Mucosa of stomach (tissue), 1 donor: ENCODE results near the gene FBXW12.

ENCODE experiments used
- H3K27me3 ChIP-seq: one replicate; pipeline ENCODE4 v1.7.0; 2013; ENCODE audit warnings: mild to moderate bottlenecking, low read length; ENCODE audit not compliant: control insufficient read depth, insufficient read depth
- H3K36me3 ChIP-seq: one replicate; pipeline ENCODE4 v1.7.0; 2013; ENCODE audit warnings: low read length; ENCODE audit not compliant: control insufficient read depth, insufficient read depth
- H3K4me1 ChIP-seq: one replicate; pipeline ENCODE4 v1.7.0; 2013; ENCODE audit warnings: mild to moderate bottlenecking, low read length; ENCODE audit not compliant: control insufficient read depth, insufficient read depth
- H3K4me3 ChIP-seq: one replicate; pipeline ENCODE4 v1.7.0; 2013; ENCODE audit warnings: low read length
- H3K9ac ChIP-seq: one replicate; pipeline ENCODE4 v1.7.0; 2013; ENCODE audit warnings: mild to moderate bottlenecking, low read length, moderate library complexity
- H3K9me3 ChIP-seq: one replicate; pipeline ENCODE4 v1.7.0; 2013; ENCODE audit warnings: mild to moderate bottlenecking, low read length, moderate library complexity; ENCODE audit not compliant: control insufficient read depth
- donor health status: Pancreatic carcinoma.

FBXW12 gene

DNA sequence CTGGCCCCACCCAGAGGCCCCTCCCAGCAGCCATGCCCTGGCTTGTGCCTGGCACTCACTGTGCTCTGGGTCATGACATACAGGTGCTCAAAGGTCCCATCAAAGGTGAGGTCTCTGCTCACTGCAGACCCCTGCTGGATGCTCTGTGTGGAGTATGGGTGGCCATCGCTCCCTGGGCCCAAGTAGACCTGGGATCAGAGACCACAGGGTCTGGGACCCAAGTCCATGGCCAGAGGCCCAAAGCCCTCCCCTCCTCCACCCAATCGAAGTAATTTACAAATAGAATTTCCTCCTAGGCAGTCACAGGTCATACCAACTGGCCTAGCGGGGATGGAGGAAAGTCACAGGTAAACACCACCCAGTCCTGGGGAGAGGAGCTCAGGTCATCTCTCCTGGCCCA is 50.3 kb downstream of the FBXW12 start:
- no peak overlapping the region for H3K9ac ChIP-seq
- no peaks in the 10 kb centered on the region for H3K27me3 ChIP-seq
- no peaks in the 10 kb centered on the region for H3K9me3 ChIP-seq
- H3K36me3 ChIP-seq: peaks cover 5% of the 10 kb centered on the region
- no peak overlapping the region for H3K4me3 ChIP-seq
- peaks cover 32% of the 10 kb centered on the region for H3K4me1 ChIP-seq

DNA sequence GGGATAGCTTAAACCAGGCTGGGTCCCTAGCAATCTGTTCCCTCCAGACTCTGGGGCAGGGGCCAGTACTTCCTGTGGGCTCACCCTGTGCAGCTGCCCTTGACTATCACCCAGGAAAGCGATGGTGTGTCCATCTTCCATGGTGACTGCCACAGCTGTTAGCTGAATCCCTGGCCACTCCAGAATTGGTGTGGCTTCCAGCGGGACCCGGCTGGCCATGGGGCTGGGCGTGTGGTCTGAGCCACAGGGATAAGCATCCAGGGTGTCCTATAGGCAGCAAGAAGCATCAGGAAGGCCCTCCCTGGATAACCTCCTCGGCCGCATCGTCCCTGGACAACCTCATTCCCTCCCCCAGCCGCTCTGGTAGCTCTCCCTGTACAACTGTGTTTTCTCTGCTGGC is 50.7 kb downstream of the FBXW12 start:
- Histone ChIP-seq H3K27me3 (no peaks in the 10 kb centered on the region), H3K36me3 (peaks cover 5% of the 10 kb centered on the region), H3K4me3 (no peak overlapping the region), H3K4me1 (peaks cover 36% of the 10 kb centered on the region), H3K9ac (no peak overlapping the region), H3K9me3 (no peaks in the 10 kb centered on the region)

DNA sequence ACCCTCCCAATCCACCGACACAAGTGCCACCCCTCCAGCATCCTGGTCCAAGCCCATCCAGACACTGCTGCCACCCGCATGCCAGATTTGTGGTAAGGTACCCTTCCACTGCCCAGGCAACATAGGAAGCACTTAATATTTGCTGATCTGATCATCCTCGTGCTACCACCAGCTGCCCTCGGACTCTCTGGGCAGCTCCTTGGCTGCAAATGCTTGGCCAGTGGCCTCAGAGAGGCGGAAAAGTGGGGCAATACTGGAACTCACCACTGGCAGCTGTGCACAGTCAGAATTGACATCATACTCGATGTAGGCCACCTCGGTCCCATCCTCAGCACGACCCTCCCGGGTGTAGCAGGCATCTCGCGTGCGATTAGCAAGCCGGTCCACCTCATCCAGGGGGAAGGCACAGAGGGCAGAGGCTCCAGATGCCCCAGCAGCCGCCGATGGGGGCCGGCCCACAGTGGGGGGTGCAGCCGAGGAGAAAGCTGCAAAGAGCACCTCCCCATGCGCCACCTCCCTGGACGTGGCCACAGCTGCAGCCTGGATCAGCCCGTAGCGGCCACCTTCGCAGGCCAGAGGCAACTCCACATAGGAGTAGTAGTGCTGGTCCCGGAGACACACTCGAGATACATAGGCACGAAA is 51.3 kb downstream of the FBXW12 start:
- Histone ChIP-seq H3K4me1 (peaks cover 43% of the 10 kb centered on the region), H3K36me3 (peaks cover 5% of the 10 kb centered on the region)

DNA sequence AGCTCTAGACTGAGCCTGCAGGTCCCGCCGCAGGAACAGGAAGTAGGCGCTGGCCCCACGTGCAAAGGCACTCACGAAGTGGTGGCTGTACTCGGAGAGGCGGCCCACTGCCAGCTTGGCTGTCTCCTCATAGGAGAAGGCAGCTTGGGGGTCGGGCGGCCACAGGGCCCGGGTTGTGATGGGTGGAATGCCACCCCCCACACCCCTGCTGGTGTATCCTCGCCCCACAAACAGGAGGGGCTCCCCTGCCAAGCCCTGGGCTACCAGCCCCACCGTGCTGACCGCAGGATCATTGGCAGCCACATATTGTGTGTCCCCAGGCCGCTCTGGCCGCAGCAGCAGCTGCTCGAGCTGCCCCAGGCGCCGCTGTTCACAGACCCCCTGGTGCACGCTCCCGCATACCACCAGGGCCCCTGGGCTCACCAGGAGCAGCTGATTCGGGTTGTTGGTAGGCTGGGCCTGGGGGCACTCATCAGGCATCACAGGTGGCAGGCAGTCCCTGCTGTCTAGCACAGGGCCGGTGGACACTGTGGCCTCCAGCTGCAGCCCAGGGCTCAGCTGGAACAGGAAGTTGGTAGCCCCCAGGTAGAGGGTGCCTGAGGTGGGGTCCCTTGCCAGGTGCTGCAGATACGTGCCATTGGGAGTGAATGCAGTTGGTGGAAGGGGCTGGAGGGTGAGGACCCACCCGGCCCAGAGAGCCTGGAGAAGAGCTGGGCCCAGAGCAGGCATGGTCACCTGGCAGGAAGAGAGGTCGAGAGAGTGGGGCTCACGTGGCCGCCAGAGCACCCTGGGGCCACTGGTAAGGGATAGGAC is 52.1 kb downstream of the FBXW12 start:
- no peak overlapping the region for H3K4me3 ChIP-seq
- peaks cover 44% of the 10 kb centered on the region for H3K4me1 ChIP-seq
- no peak overlapping the region for H3K9ac ChIP-seq
- no peaks in the 10 kb centered on the region for H3K9me3 ChIP-seq
- no peaks in the 10 kb centered on the region for H3K27me3 ChIP-seq
- H3K36me3 ChIP-seq: peaks cover 5% of the 10 kb centered on the region

More for the DNA sequence above, 51.3 kb downstream of the FBXW12 start:
- Histone ChIP-seq H3K9me3 (no peaks in the 10 kb centered on the region), H3K9ac (no peak overlapping the region), H3K4me3 (no peak overlapping the region), H3K27me3 (no peaks in the 10 kb centered on the region)

DNA sequence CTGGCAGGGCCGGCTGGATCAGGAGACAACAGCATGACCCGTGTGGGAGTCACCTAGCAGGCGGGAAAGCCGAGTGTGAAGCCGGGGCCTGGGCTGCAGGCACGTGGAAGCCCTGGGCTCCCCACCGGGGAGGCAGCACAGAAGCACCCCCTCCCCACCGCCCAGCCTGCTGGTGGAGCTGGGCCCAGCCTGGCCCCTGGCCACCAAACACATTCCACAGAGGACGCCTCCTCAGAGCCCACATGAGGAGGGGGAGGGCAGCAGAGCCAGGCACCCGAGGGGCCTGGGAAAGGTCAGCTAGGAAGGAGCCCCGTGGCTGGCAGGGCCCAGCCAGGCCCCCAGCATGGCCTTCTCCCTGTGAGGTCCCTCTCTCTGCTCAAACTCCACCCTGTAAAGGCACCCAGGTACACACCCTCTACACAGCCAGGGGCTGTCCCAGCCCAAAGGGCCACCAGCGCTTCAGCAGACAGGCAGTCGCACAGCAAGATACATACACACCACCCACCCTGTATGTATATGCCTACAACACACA is 53.3 kb downstream of the FBXW12 start:
- H3K4me1 ChIP-seq: peaks cover 50% of the 10 kb centered on the region
- H3K9me3 ChIP-seq: no peaks in the 10 kb centered on the region
- H3K9ac ChIP-seq: peak overlapping the region; percentile 47
- H3K4me3 ChIP-seq: no peak overlapping the region
- H3K27me3 ChIP-seq: no peaks in the 10 kb centered on the region
- peaks cover 5% of the 10 kb centered on the region for H3K36me3 ChIP-seq

DNA sequence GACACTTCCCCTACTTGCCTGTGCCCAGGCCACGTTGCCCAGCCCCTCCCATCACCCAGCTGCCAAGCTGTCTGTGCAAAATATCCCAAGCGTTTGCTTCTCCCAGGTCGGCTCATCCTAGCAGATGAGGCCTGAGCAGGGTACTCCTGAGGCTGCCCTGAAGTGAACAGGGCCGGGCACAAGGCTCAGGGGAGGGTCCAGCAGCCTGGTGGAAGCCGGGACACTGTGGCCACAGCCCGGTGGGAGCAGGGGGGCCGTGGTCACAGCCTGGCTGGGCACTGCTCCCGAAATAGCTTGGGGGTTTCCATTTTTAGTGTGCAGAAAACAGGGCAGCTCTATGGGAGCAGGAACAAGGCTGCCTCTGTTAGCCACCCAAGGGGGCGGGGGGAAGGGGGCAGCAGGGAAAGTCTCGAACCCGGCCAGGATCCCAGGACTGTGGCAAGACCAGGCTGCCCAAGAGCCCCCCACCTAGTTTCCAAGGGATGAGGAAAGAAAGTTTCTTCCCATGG is 54.4 kb downstream of the FBXW12 start:
- no peak overlapping the region for H3K4me3 ChIP-seq
- no peaks in the 10 kb centered on the region for H3K9me3 ChIP-seq
- H3K27me3 ChIP-seq: no peaks in the 10 kb centered on the region
- peaks cover 5% of the 10 kb centered on the region for H3K36me3 ChIP-seq
- peak overlapping the region; percentile 10 for H3K9ac ChIP-seq
- peaks cover 58% of the 10 kb centered on the region for H3K4me1 ChIP-seq

DNA sequence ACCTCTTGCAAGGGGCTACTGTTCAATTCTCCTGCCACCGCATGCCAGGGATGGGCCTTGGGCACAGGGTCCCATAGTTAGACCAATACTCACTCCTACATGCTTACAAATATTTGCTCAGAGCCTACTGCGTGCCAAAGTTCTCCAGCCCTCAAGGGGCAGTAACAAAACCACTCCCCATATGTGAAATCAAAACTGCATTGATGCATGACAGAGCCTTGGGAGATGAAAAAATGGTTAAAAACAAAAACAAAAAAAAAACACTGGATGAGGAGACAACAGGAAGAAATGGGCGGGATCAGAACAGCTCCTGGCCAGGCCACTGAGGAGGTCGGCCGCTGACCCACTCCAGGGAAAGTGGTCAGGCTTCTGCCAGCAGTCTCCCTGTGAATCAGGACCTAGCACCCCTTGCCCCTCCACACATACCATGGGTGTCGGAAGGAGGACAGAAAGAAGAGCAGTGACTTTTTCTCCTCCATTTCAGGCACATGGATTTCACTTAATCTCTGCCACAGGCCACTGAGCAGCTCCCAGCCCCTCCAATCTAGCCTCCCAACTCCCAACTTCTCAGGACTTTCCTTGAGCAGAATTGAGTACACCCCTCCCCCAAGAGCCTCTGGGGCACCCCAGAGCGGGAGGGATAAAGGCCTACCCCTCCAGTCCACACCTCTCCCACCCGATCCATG is 55.1 kb downstream of the FBXW12 start:
- Histone ChIP-seq H3K9ac (peak overlapping the region; percentile 77), H3K4me3 (peak overlapping the region; percentile 11), H3K4me1 (peaks cover 58% of the 10 kb centered on the region)

DNA sequence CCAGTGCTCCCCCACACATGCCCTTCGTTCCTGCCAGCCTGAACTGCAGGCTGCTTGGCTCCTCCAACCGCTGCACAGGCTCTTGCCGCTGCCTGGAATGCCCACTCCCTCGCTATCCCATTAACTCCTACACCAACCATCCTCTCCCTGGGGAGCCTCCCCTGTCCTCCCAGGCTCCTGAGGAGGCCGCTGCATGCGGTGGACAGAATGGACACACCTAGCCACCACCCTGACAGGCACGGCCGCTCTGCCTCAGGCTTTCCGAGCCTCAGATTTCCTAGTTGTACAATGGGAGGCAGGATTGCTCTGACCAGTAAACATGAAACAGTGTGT is 55.6 kb downstream of the FBXW12 start:
- H3K9me3 ChIP-seq: no peaks in the 10 kb centered on the region
- no peaks in the 10 kb centered on the region for H3K27me3 ChIP-seq
- peaks cover 56% of the 10 kb centered on the region for H3K4me1 ChIP-seq
- peak overlapping the region; percentile 77 for H3K9ac ChIP-seq
- H3K36me3 ChIP-seq: peaks cover 1% of the 10 kb centered on the region
- H3K4me3 ChIP-seq: peak overlapping the region; percentile 11

More for the DNA sequence above, 55.1 kb downstream of the FBXW12 start:
- peaks cover 5% of the 10 kb centered on the region for H3K36me3 ChIP-seq
- no peaks in the 10 kb centered on the region for H3K27me3 ChIP-seq
- no peaks in the 10 kb centered on the region for H3K9me3 ChIP-seq

DNA sequence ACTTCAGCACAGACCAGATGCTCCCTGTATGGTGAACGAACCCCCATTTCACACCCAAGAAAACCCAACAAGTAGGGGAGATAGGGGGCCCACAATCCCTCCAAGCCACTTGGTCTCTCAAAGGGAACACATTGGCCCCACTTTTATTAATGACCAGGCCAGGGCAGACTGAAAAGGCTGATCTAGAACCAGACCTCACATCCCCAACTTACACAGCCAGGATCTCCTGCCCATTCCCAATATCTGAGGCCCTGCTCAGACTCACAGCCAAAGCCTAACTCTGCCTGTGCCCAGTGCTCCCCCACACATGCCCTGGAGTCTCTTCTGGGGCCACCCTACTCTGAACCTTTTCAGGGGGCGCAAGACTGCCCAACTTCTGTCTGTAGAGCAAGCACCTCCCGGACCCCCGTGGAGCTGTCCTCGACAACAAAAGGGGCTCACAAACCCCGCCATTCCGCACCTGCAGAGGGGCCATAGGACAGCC is 56.1 kb downstream of the FBXW12 start:
- Histone ChIP-seq H3K27me3 (no peaks in the 10 kb centered on the region), H3K9me3 (no peaks in the 10 kb centered on the region), H3K9ac (peak overlapping the region; percentile 77), H3K4me3 (peak overlapping the region; percentile 11), H3K4me1 (peaks cover 55% of the 10 kb centered on the region), H3K36me3 (no peaks in the 10 kb centered on the region)

DNA sequence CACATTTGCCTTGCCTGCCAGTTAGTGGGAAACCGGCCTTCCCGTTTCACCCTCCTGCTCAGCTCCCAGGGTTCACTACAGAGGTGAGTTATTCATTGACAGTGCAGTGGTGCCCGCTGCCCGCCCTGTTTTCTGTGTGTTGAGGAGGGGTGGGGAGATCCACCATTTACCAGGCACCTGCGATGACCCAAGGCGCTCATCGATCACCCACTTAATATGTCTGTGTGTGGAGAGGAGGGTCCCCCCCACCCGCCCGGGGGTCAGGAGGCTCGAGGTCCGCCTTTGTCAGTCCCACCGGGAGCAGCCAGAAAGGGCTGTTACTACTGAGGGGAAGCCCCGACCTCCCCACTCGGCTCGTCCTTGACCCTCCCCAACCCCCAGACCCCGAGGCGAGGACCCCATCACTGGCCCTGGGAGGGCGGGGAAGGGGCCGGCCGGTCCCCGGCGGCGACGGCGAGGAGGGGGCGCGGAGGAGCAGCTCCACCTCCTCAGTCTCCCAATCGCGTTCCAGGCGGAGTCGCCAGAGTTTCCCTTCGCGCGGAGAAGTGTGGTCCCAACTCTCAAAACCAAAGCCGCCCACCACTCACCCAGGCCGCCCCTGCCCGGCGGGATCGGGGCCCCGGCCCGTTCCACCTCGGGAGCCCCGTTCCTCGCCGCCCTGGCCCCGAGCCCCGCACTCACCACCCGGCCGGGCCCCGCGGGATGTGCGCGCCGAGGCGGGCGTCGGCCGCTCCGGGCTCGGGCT is 56.7 kb downstream of the FBXW12 start:
- H3K9me3 ChIP-seq: no peaks in the 10 kb centered on the region
- no peaks in the 10 kb centered on the region for H3K27me3 ChIP-seq
- H3K36me3 ChIP-seq: no peaks in the 10 kb centered on the region
- peak overlapping the region; percentile 39 for H3K4me3 ChIP-seq
- H3K9ac ChIP-seq: peak overlapping the region; percentile 77
- peaks cover 60% of the 10 kb centered on the region for H3K4me1 ChIP-seq

DNA sequence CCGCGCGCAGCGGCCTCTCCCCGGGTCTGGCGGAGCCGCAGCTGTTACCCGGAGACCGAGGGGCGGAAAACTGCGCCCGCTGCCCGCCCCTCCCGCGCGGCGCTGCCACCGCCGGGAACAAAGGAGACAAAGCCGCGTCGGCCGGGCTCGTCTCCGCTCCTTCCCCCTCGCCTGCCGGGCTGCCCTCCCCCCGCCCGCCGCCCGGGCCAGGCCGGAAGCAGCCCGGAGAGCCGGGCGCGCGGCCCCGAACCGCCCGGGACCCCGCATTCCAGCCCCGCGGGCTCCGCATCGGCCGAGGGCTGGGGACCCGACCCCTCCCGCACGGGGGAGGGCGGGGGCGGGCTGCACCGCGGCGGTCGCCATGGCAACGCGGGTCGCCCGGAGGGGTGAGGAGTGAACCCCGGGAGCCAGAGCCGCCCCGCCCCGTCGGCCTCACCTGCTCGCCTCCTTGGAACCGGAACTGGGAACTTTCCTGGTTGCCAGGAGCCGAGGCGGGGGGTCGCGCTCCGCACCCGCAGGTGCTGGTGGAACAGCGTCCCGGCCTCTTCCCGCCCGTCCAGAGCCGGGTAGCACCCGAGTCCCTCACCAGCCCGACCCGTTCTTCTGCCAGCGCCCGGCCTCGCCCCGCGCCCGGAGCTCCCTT is 57.4 kb downstream of the FBXW12 start:
- Histone ChIP-seq H3K9me3 (no peaks in the 10 kb centered on the region), H3K9ac (peak overlapping the region; percentile 77), H3K27me3 (no peaks in the 10 kb centered on the region), H3K36me3 (no peaks in the 10 kb centered on the region), H3K4me1 (peaks cover 67% of the 10 kb centered on the region), H3K4me3 (peak overlapping the region; percentile 40)
